Measurements from ENCODE around the gene BDP1.
A peak's percentile ranks its signal among the peaks of the same experiment; 100 is the strongest.
"Not testable (repeated sequence)": the region's sequence is repeated elsewhere in the genome, so short reads cannot be mapped to it uniquely, and the experiment has no call there.

The BDP1 gene

GRCh38 chr5:71471193-71471592 lies 15.7 kb downstream of the BDP1 start:
- no peak for DNase-seq (ENCODE audit: low read depth)

DNA sequence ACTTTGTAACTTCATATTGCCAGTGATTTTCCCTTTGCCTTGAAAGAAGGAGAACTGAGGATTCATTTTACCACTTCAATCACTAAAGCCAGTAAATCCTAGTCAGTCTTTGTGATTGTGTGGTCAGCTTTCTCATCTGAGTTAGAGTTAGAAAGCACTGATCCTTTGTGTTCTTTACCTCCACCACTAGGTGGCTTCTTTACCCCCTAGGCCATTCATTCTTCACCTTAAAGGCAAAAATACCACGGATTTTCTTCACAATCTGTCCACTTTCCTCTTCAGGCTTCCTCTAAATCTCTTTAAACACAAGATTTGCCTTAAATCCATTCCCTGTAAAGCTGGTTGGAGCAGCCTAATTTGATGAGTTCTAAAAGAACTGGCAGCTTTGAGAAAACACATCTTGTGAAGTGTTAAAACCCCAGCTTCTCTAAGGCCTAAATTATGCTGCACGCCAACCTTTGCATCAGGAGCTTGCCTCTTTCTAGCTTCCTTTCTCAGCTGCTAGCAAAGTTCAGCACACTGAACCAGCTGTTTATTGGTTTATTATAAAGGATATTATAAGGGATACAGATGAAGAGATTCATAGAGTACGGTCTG lies 20.4 kb downstream of the BDP1 start:
- DNase-seq (ENCODE audit: low read depth), result no peak

GRCh38 chr5:71481441-71481840 lies 26.0 kb downstream of the BDP1 start:
- DNase-seq (ENCODE audit: low read depth), result no peak

GRCh38 chr5:71482132-71482531 lies 26.7 kb downstream of the BDP1 start:
- no peak for DNase-seq (ENCODE audit: low read depth)

DNA sequence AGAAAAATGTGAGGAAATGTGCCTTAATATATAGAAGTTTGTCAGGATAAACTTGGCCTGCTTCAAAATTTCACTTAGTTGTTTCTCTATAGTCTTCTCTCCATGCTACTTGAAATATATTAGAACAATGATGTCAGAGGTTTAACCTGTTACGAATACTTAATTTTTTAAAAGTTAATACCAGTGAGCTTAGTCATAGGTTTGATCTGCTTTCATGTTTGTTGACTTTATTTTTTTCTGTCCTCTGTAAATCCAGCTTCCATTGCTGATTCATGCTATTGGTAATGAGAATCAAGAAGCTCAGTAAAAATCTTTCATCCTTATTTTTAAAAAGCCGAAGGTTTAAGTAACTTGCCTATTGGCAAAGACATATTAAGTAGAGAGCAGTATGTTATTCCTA lies 27.9 kb downstream of the BDP1 start:
- DNase-seq (ENCODE audit: low read depth), result peak; percentile 71

- no peak for DNase-seq (ENCODE audit: low read depth)
Measured at GRCh38 chr5:71492817-71493615, 37.6 kb downstream of the BDP1 start.

DNA sequence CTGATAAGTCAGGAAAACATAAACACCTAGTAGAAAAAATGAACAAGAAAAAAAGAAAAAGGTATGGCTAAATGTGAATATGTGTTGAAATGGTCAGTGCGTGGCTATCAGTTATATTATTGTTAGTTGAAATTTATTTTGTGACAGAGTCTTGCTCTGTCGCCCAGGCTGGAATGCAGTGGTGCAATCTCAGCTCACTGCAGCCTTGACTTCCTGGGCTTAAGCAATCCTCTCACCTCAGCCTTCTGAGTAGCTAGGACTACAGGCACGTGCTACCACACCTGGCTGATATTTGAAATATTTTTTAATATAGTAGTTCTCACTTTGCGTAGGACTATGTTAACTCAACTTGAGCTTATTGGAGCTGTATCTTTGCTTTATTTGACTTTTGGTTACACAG lies 38.8 kb downstream of the BDP1 start:
- DNase-seq (ENCODE audit: low read depth), result not testable (repeated sequence)

DNA sequence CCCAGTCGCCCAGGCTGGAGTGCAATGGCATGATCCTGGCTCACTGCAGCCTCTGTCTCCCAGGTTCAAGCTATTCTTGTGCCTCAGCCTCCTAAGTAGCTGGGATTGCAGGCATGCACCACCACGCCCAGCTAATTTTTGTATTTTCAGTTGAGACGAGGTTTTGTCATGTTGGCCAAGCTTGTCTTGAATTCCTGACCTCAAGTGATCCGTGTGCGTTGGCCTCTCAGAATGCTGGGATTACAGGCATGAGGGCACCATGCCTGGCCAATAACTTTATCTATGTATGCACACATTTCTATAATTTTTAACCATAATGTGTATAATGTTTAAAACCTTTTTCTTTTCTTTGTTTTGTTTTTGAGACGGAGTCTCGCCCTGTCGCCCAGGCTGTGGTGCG lies 43.3 kb downstream of the BDP1 start:
- not testable (repeated sequence) for DNase-seq (ENCODE audit: low read depth)

- DNase-seq (ENCODE audit: low read depth), result no peak
Measured at GRCh38 chr5:71503536-71503935, 48.1 kb downstream of the BDP1 start.

- DNase-seq (ENCODE audit: low read depth), result no peak
Measured at GRCh38 chr5:71522151-71522550, 66.7 kb downstream of the BDP1 start.

- DNase-seq (ENCODE audit: low read depth), result not testable (repeated sequence)
Measured at GRCh38 chr5:71525611-71526010, 70.2 kb downstream of the BDP1 start.

GRCh38 chr5:71528206-71528605 lies 72.8 kb downstream of the BDP1 start:
- DNase-seq (ENCODE audit: low read depth), result no peak

- DNase-seq (ENCODE audit: low read depth), result no peak
Measured at GRCh38 chr5:71529682-71530081, 74.2 kb downstream of the BDP1 start.

DNA sequence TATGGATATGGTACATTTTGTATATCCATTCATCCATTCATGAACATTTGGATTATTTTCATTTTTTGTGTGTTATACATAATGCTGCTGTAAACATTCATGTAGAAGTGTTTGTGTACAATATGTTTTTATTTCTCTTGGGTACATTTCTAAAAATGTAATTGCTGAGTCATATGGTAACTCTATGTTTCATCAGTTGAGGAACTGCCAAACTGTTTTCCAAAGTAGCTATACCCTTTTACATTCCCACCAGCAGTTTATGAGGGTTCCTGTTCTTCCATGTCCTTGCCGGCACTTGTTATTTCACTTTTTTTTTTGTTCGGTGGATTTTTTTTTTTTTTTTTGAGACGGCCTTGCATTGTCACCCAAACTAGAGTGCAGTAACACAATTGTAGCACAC lies 77.7 kb downstream of the BDP1 start:
- DNase-seq (ENCODE audit: low read depth), result no peak

DNA sequence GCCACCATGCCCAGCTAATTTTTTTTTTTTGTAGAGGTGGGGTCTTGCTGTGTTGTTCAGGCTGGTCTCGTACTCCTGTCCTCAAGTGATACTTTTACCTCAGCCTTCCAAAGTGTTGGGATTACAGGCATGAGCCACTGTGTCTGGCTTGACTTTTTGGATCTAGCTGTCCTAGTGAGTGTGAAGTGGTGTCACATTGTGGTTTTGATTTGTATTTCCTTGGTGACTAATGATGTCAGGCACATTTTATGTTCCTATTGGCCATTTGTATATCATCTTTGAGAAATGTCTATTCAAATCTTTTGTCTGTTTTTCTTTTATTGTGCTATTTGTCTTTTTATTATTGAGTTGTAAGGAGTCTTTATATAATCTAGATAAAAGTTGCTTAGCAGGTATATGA lies 78.2 kb downstream of the BDP1 start:
- no peak for DNase-seq (ENCODE audit: low read depth)

GRCh38 chr5:71537687-71538086 lies 82.2 kb downstream of the BDP1 start:
- DNase-seq (ENCODE audit: low read depth), result no peak

DNA sequence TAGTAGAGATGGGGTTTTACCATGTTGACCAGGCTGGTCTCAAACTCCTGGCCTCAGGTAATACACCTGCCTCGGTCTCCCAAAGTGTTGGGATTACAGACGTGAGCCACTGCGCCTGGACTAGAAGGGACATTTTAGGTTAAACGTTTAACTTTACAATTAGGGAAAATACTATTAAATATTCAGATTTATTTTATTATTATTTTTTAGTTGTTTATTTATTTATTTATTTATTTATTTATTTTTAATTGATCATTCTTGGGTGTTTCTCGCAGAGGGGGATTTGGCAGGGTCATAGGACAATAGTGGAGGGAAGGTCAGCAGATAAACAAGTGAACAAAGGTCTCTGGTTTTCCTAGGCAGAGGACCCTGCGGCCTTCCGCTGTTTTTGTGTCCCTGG lies 95.4 kb downstream of the BDP1 start:
- DNase-seq (ENCODE audit: low read depth), result not testable (repeated sequence)

DNA sequence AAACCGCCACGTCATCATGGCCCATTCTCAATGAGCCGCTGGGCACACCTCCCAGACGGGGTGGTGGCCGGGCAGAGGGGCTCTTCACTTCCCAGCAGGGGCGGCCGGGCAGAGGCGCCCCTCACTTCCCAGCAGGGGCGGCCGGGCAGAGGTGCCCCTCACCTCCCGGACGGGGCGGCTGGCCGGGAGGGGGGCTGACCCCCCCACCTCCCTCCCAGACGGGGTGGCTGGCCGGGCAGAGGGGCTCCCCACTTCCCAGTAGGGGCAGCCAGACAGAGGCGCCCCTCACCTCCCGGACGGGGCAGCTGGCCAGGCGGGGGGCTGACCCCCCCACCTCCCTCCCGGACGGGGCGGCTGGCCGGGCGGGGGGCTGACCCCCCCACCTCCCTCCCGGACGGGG lies 96.1 kb downstream of the BDP1 start:
- DNase-seq (ENCODE audit: low read depth), result not testable (repeated sequence)

GRCh38 chr5:71552026-71552749 lies 96.7 kb downstream of the BDP1 start:
- DNase-seq (ENCODE audit: low read depth), result not testable (repeated sequence)

DNA sequence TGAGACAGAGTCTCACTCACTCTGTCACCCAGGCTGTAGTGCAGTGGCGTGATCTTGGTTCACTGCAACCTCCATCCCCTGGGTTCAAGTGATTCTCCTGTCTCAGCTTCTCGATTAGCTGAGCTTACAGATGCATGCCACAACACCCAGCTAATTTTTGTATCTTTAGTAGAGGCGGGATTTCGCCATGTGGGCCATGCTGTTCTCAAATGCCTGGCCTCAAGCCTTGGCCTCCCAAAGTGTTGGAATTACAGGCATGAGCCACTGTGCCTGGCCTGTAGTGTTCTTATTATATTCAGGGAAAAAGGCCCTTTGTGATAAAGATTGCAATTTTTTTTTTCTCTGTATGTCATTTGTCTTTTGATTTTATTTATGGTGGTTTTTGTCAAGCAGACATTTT lies 107.7 kb downstream of the BDP1 start:
- DNase-seq (ENCODE audit: low read depth), result no peak

DNA sequence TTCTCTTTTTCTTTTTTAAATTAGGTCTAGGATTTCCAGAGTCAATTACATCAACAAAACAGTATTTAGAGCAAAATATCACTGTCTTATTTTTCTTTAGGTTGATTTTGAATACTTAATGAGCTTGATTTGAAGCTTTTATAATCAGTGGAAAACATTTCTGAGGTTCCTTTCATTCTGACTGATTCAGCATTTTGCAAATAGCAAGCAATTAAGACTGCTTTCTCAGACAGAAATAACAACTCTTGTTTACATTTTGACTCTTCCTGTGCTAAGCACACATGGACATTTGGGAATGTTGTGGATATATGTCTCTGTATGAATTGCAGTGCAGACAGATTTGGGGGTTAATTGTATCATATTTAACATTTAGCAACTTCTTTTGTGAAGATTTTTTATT lies 109.4 kb downstream of the BDP1 start:
- no peak for DNase-seq (ENCODE audit: low read depth)

GRCh38 chr5:71569748-71570509 lies 114.5 kb downstream of the BDP1 start:
- no peak for DNase-seq (ENCODE audit: low read depth)

Data from non-pigmented ciliary epithelial cell (primary cell).